Activated naive CD4-positive, alpha-beta T cell treated with anti-CD3 and anti-CD28 coated beads, Interleukin-2, amount 50 U/mL, for 16 hours (primary cell): Measurements from ENCODE around the gene IFIT3.
"Not testable (repeated sequence)": the region's sequence is repeated elsewhere in the genome, so short reads cannot be mapped to it uniquely, and the experiment has no call there.

Experiments
- DNase-seq: peaks from one replicate; pipeline ENCODE4 v3.0.0-alpha.2; 2020

Gene IFIT3

DNA sequence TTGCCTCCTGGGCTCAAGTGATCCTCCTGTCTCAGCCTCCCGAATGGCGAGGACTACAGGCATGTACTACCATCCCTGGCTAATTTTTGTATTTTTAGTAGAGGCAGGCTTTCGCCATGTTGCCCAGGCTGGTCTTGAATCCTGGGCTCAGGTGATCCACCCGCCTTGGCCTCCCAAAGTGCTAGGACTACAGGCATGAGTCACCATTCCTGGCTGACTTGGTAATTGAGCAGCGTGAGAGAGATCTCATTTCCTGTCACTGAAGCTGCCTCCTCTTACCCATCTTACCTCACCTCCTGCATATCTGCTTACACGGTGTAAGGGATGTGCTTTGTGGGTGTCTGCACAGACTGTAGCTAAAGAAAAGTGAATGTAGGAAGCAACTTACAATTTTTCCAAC is 9.7 kb downstream of the IFIT3 start:
- peak; percentile 26 for DNase-seq

DNA sequence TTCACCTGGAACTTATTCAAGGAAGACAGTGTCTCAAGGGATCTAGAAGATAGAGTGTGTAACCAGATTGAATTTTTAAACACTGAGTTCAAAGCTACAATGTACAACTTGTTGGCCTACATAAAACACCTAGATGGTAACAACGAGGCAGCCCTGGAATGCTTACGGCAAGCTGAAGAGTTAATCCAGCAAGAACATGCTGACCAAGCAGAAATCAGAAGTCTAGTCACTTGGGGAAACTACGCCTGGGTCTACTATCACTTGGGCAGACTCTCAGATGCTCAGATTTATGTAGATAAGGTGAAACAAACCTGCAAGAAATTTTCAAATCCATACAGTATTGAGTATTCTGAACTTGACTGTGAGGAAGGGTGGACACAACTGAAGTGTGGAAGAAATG is 10.9 kb downstream of the IFIT3 start:
- DNase-seq, result no peak

DNA sequence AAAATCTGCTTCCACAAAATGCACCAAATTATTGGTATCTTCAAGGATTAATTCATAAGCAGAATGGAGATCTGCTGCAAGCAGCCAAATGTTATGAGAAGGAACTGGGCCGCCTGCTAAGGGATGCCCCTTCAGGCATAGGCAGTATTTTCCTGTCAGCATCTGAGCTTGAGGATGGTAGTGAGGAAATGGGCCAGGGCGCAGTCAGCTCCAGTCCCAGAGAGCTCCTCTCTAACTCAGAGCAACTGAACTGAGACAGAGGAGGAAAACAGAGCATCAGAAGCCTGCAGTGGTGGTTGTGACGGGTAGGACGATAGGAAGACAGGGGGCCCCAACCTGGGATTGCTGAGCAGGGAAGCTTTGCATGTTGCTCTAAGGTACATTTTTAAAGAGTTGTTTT is 12.1 kb downstream of the IFIT3 start:
- DNase-seq, result no peak

DNA sequence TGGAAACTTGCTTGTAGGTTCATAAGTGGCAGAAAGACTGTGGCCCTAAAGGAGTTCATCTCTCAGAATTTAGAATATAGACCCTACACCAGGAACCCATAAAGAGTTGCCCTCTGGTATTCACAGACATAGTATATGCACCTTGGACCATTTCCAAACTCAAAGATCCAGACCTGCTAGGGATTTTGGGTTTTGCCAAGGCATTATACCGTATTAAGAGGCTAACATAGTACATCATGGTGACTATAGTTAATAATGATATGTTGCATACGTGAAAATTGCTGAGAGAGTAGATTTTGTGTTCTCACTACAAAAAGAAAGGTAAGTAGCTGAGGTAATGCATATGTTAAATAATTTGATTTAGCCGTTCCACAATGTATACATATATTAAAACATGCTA is 13.9 kb downstream of the IFIT3 start:
- no peak for DNase-seq

DNA sequence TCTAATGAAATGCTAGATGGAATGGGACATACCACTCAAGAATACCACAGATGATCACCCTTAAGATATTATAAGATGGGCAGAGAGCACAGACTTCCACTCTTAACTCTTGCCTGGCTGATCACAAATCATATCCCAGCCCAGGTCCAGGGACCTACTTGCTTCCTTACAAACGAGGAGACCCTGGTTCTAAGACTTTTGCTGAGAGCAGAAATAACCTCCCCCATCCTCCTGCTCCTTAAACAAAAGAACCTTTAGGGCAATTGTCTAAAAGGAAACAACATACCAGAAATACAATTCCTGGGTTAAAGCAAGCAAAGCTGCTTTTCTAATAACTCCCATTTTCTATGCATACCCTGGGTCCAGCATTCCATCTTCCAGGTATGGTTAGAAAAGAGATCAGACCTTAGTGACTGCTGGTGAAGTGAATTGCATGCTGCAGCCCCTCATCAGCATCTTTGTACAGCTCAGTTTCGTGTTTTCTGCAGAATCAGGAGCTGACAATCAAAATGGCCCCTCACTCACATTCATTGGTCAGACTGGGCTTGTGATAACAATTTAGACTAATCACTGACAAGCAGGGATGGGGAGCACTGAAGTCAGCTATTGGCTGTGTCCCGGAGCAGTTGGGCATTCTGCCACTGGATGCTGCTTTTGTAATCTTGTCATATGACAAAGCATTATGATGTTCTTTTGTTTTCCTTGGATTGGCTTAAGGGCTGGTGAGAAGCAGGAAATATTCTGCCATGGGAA is 14.6 kb downstream of the IFIT3 start:
- no peak for DNase-seq

DNA sequence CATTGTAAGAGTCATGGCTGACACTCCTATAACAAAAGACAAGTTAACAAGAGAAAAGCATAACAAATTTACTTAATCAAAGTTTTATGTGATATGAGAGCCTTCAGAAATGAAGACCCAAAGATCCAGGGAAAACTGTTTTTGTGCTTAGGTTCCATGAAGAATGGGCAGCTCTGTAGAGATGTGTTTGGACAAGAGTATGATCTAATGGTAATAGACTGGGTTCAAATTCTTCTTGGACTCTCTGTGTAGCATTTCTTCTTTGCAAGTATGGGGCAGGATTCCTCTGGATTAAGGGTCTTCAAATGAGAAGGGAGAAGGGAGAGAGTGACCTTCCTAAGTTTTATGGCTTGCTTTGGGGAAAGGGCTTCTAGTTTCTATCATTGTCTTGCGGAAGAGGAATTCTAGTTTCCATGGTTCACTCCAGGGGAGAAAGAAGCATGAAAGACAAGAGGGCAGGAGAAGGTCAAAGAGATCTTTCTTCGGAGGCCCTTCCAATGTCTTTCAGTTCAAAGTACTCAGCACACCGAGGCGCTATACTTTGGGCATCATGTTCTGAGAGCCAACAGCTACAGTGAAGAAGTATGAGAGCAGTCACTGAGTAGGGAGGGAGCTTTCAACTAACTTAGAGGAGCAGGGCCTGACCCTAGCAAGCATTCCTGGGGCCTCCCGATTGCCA is 15.4 kb downstream of the IFIT3 start:
- DNase-seq, result no peak

DNA sequence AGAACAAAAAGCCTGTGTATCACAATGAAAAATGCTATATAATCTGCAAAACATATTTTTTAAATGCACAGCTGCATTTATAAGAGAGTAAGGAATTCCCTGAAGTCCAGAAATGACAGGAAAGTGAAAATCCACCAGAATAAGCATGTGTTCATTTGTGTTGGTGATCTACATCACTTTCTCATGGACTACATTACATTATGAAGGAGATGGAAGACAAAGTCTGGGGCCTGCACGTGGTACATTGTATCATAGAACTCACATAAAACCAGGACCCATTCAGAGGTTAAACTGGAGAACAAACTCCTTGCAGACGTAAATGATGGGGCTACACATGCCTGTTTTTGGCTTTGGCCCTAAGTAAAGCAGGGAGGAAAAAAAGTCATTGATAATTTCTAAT is 16.4 kb downstream of the IFIT3 start:
- no peak for DNase-seq

DNA sequence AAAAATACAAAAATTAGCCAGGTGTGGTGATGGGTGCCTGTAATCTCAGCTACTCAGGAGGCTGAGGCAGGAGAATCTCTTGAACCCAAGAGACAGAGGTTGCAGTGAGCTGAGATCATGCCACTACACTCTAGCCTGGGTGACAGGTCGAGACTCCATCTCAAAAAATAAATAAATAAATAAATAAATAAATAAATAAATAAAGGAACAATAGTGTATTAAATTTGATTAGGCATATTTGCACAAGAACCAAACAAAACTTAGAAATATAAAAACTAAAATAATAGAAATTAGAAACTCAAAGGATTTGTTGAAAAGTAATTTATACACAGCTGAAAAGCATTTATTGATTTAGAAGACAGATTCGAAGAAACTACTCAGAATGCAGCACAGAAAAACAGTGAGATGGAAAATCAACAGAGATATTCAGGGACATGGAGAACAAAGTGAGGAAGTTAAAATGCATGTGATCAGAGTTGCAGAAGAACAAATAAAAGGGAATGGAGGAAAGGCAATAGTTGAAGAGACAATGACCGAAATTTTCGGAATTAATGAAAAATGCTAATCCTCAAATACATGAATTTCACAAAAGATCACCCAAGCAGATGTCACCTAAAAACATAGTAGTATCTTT is 17.7 kb downstream of the IFIT3 start:
- no peak for DNase-seq

DNA sequence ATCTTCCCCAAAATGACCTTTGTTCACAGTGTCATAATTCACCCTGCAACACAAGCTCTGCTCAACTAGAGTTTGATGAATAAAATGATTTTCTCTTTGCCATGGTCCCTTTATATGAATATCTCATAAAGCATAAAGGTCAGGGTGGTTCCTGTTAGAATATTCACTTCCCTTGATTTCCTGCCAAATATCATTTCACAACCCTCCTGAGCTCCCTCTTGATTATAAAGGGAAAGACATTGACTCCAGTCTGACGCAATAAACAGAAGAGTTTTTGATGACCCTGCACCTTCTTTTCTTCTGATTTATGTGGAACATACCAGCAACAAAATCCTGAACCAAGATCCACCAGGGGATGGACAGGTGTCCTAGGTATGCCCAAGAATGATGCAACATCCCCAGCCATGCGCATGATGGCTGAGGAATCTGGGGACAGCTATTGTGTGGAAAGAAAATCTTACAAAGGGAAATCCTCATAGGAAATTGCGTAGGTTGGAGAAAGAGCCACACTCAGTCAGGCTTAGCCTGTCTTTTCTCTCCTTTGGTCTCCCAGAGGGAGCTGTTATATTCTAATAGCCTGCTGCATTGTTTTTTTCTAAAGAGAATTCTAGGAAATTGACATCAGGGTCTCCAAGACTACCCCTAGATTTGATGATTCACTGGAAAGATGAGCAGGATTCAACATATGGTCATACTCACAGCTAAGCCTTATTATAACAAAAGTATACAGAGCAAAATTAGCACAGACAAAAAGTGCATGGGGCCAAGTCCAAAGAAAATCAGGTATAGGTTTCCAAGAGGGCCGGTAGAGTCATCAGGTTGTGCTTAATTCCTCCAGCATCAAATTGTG is 18.8 kb downstream of the IFIT3 start:
- DNase-seq, result no peak

DNA sequence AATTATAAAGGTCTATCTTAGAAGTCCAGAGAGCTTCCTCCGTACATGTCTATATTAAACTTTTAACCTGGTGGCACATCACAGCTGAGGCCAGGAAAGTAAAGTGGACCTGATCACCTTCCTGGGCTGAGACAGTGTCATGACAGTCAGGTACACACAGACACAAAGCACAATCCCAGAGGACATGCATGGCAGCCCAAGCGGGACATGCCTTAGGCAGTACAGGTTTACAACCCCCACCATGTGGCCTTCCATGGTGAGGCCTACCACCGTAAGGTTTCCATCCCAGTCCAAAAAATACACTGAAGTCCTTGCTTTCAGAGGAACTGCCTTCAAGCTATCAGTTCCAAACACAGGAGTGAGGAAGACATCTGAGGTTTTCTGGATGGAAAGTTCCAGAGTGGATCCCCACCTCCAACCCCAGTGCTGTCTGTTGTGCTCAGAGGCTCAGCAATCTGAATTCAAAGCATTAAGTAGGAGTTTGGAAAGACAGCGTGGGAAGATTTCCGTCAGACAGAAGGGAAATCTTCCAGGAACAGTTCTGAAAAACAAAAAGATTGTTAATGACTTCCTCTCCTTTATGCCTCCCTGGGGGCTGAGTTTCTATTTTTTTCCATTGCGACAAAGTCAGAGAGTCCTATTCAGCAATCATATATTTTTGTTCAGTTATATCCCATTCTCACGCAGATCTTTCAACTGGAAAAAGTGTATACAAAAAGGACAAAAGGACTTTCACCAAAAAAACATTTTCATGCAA is 20.1 kb downstream of the IFIT3 start:
- no peak for DNase-seq

DNA sequence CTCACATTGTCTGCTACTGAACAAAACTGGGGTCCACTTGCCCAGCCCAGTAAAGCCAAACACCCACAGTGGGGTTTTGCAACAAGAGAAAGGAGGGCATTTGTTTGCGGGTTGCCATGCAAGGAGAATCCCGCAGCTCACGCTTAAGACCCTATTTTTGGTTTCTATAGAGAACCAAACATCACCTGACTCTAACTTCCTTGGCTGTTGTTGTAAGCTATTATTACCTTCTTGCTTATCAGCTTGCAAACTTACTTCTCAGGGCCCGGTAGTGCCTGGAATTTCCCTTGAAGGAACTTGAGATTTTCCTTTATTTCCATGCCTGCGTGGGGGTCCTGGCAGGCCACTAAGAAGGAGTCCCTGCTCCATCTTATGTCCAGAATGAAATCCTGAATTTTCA is 20.7 kb downstream of the IFIT3 start:
- no peak for DNase-seq

DNA sequence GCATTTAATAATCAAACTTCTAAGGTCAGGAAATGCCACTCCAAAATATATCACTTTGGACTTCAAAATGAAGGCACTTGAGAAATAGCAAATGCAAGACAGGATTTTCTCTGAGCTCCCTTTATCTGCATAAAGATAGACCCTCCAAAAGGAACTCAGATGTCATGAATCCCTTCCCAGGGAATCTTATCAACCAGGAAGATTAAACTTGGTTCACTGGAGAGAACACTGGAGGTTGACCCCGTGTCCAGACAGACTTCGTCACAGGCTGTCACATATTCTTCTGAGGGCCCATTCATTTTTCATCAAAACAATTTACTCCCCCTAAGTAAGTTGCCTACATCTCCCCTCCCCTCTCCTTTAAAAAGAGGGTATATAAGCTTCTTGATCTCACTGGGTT is 21.2 kb downstream of the IFIT3 start:
- no peak for DNase-seq

DNA sequence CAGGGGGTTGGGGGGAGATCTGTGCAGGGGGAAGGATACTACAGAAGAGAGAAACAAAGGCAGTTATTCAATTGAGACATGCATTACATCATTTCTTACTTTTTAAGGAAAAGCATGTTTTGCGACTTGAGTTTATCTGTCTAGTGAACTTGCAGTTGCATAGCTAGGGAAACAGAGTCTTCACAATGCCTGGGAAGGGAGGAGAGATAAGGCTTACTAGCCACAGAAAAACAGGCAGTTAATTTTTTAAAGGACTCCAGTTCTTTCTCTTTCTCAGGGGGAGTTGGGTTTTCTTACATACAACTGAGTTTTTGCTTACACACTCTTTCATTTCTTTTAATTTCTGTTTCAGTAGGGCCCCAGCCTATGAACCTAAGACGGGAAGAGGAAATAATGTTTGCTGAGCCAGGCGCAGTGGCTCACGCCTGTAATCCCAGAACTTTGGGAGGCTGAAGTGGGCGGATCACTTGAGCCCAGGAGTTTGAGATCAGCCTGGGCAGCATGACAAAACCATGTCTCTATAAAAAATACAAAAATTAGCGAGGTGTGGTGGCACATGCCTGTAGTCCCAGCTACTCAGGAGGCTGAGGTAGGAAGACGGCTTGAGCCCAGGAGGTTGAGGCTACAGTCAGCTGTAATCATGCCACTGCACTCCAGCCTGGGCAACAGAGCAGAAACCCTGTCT is 23.0 kb downstream of the IFIT3 start:
- not testable (repeated sequence) for DNase-seq

DNA sequence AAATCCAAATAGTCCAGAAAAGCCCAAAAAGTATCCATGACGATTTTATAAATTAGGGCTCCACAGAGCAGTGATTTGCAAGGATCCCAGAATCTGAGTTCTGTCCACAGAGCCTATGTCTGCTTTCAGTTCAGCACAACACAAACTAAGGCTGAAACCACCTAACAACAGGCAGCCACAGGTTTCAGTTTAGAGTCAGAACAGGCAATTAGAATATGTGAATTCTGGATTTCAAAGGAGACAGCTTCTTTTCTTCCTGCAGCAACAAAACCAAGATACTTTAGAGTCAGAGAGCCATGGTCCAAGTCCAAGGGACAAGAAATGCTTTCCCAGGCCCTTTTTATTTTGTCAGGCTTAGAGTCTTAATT is 23.6 kb downstream of the IFIT3 start:
- no peak for DNase-seq

DNA sequence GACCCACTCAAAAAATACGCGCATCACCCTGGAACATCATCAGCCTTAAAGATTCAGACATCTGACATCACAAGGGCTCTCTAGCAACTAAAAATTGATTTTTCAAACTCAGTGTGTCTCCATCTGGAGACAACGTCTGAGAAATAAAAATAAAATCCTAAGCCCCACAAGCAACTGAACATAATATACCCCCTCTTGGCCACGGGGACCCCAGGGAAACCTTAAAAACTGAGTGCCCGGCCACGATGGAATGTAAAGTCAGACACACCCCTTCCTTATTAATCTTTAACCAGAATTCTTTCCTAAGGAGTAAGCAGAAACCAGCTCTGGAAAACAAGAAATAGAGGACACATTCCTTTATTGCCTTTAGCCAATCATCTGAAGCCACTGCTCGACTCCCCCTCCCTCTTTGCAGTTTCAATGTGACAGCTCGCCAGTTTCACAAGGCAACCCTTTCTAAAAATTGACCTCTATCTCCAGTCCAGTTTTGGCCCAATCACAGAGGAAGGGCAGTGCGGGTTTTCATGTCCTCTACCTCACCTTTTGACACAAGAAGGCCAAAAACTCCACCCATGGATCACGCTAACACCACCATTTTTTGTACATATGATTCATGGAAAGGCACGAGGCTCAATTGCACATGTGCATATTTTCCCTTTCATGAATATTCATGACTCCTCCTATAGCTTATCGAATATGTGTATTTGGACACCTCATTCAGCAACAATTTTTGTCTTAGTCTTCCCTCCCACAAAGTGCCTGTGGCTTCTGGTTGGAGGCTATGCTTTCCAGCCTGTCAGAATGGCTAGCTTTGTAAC is 24.2 kb downstream of the IFIT3 start:
- DNase-seq, result no peak

DNA sequence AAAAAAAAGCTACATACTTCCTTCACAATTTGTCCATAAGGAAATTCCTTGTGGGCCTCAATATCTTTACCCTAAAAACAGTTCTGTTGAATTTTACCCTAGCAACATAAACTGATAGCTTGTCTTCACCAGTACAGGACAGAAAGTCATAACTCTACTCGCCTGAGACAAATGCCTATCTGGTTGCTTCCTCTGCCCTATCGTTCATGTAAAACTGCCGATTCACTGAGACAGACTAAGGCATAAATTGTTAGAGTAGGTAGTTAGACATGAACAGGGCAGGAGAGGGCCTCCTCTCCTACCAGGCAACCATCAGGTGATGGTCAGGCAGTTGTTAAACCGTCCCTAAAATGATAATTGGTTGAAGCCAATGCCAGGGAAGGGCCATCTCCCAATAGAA is 25.0 kb downstream of the IFIT3 start:
- no peak for DNase-seq

DNA sequence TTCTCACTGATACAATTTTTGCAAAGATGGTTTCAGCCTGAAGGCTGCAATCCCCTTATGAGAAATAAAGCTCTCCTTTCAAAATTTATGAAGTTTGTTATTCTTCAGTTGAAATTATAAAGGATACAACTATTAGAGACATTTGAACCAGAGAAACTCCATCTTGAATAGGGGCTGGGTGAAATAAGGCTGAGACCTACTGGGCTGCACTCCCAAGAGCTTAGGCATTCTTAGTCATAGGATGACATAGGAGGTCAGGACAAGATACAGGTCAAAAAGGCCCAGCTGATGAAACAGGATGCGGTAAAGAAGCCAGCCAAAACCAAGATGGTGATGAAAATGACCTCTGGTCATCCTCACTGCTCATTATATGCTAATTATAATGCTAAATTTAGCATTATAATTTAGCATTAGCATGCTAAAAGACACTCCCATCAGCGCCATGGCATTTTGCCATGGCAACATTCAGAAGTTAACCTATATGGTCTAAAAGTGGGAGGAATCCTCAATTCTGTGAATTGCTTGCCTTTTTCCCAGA is 27.7 kb downstream of the IFIT3 start:
- DNase-seq, result no peak

DNA sequence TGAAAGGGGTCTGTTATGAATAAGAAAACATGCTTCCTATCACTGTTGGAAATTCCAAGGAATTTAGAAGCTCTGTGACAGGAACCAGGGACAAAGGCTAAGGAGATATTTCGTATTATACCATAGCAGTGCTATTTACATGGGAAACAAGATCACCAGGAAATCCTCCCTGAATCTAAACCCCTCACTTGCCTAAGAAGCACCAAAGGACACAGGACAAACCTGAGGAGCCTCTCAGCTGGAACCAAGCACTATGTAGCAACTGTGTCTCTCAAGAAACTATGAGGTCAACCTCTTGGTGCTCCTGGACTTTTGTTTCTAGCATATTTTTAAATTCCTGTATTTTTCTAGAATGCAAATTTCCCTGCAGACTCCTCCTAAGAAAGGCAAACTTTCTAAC is 29.3 kb downstream of the IFIT3 start:
- DNase-seq, result no peak

DNA sequence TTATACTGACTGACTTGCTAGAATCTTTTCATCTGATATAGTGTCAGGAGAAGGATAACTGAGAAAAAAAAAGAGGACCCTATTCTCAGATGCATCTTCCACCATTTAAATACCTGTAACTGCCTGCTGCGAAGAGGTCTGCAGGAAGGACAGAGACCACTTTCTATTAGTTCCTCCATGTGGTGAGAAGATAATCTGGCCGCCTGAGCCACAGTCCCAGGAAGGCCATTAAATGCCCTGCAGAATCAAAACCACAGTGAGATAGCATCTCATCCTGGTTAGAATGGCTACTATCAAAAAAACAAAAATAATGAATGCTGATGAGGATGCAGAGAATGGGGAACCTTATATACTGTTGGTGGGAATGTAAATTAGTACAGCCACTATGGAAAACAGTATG is 30.2 kb downstream of the IFIT3 start:
- no peak for DNase-seq

DNA sequence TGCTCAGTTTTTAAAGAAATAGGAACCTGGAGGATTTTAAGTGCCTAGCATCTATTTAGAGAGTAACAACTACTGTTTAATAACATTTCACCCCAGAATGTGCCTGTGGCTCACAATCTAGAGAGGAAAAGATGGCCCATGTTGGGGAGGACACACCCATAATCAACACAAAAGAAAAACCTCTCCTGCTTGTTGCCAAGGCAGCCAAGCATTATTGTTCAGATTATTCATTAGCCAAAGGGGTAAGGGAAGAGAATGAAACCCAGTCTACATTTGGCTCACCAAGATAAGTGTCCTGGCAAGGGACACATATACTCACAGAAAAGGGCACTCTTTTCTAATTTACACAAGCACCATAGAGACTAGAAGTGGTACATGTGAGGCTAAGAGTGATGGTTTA is 32.4 kb downstream of the IFIT3 start:
- DNase-seq, result no peak

DNA sequence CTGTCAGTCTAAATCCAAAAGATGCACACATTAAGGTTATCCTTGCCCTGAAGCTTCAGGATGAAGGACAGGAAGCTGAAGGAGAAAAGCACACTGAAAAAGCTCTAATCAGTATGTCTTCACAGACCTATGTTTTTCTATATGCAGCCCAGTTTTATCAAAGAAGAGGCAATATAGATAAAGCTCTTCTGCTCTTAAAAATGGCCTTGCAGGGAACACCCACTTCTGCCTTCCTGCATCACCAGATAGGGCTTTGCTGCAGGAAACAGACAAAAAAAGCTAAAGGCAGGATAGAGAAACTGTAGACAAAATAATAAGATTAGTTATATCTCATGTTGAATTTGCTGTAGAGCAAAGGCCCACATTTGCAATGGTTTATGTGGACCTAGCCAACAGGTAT is 35.1 kb downstream of the IFIT3 start:
- DNase-seq, result no peak
